BE2C (cell line): ENCODE measurements around the gene PPCS.

ENCODE experiments used
- DNase-seq: peaks from one replicate; pipeline ENCODE4 v3.0.0-alpha.2; 2020
- H3K27me3 ChIP-seq: fragments of 250-450 bp; sonication (Bioruptor Pico); 2 replicates; pipeline ENCODE4 v1.5.1; 2020; ENCODE audit warnings: mild to moderate bottlenecking
- H3K36me3 ChIP-seq: fragments of 250-450 bp; sonication (Bioruptor Pico); 2 replicates; pipeline ENCODE4 v1.5.1; 2020; ENCODE audit warnings: mild to moderate bottlenecking
- H3K4me1 ChIP-seq: fragments of 250-450 bp; sonication (Bioruptor Pico); 2 replicates; pipeline ENCODE4 v1.5.1; 2020
- H3K4me3 ChIP-seq: 2 replicates; pipeline ENCODE4 v1.5.1; 2011; ENCODE audit warnings: low read depth, low read length
- H3K9me3 ChIP-seq: fragments of 250-450 bp; sonication (Bioruptor Pico); 2 replicates; pipeline ENCODE4 v1.5.1; 2020
- CTCF ChIP-seq: IDR thresholded peaks from 2 replicates; pipeline ENCODE4 v1.5.1; 2012; ENCODE audit warnings: mild to moderate bottlenecking, low read depth, low read length

Gene PPCS

GRCh38 chr1:42456754-42457089 is 379 bp downstream of the PPCS start:
- no peaks in the 10 kb centered on the region for H3K36me3 ChIP-seq
- no peaks in the 10 kb centered on the region for H3K4me1 ChIP-seq
- peak overlapping the region; percentile 78 for H3K4me3 ChIP-seq
- H3K9me3 ChIP-seq = no peaks in the 10 kb centered on the region
- DNase-seq = no peak
- H3K27me3 ChIP-seq = no peaks in the 10 kb centered on the region
- TF ChIP-seq CTCF = no peak

GRCh38 chr1:42461196-42461595 is 4.9 kb downstream of the PPCS start:
- Histone ChIP-seq H3K36me3 (no peaks in the 10 kb centered on the region), H3K27me3 (no peaks in the 10 kb centered on the region; the same call in 1 of the 2 replicates), H3K4me3 (no peak overlapping the region), H3K4me1 (no peaks in the 10 kb centered on the region), H3K9me3 (no peaks in the 10 kb centered on the region)
- no peak for TF ChIP-seq CTCF
- no peak for DNase-seq

- Histone ChIP-seq H3K27me3 (no peaks in the 10 kb centered on the region; the same call in 1 of the 2 replicates), H3K9me3 (no peaks in the 10 kb centered on the region), H3K36me3 (no peaks in the 10 kb centered on the region), H3K4me3 (peak within 1 kb of the TSS; percentile 72), H3K4me1 (no peaks in the 10 kb centered on the region)
- no peak for TF ChIP-seq CTCF
- DNase-seq = peak; percentile 88
Observed at GRCh38 chr1:42462828-42463763, 6.8 kb downstream of the PPCS start, which contains the start of gene CCDC30. Gene CCDC30 (plus strand): TSS chr1:42463286. CDS start chr1:42480552, 17,266 bp downstream.

- H3K36me3 ChIP-seq = no peaks in the 10 kb centered on the region
- TF ChIP-seq CTCF = no peak
- H3K4me3 ChIP-seq = no peak overlapping the region
- H3K4me1 ChIP-seq = no peaks in the 10 kb centered on the region
- H3K9me3 ChIP-seq = no peaks in the 10 kb centered on the region
- H3K27me3 ChIP-seq = no peaks in the 10 kb centered on the region; the same call in 1 of the 2 replicates
- no peak for DNase-seq
Observed at GRCh38 chr1:42463921-42464320, 7.6 kb downstream of the PPCS start.

GRCh38 chr1:42466030-42466429 is 9.7 kb downstream of the PPCS start:
- no peaks in the 10 kb centered on the region for H3K36me3 ChIP-seq
- TF ChIP-seq CTCF = no peak
- no peak overlapping the region for H3K4me3 ChIP-seq
- H3K27me3 ChIP-seq = no peaks in the 10 kb centered on the region; the same call in 1 of the 2 replicates
- no peak for DNase-seq
- no peaks in the 10 kb centered on the region for H3K4me1 ChIP-seq
- H3K9me3 ChIP-seq = no peaks in the 10 kb centered on the region

GRCh38 chr1:42469727-42470126 is 13.4 kb downstream of the PPCS start:
- no peak for DNase-seq
- no peak for TF ChIP-seq CTCF
- H3K4me1 ChIP-seq = no peaks in the 10 kb centered on the region
- no peaks in the 10 kb centered on the region for H3K9me3 ChIP-seq
- no peaks in the 10 kb centered on the region for H3K36me3 ChIP-seq
- no peak overlapping the region for H3K4me3 ChIP-seq
- no peaks in the 10 kb centered on the region for H3K27me3 ChIP-seq
